ENCODE measurements around the gene PROX2. TPM values are rescaled to one million over a fixed set of nuclear protein-coding genes. Genes with fewer than 3 reads are reported as not detected.

Gene PROX2
- total RNA-seq, 1 donor from 2014 or later, result not detected

GRCh38 chr14:74826574-74826973 lies 49.4 kb downstream of the PROX2 start:
- intact Hi-C loops (cut with DNase I), result loop anchor here (5.0 kb wide), 1 partner anchor 1709 kb away; no protein-coding TSS in a partner anchor
- no peak for ATAC-seq
- no peak for DNase-seq (ENCODE audit: low spot score)

Other genes with a start within 250 kb of the PROX2 start
- 26.7 TPM for gene AREL1, start 163.1 kb downstream of the PROX2 start, total RNA-seq
- gene FCF1, start 163.0 kb downstream of the PROX2 start, total RNA-seq, result 43.0 TPM
- gene YLPM1, start 112.8 kb downstream of the PROX2 start, total RNA-seq, result 91.2 TPM
- 79.6 TPM for gene DLST, start 5.8 kb upstream of the PROX2 start, total RNA-seq
- 4.7 TPM for gene RPS6KL1, start 47.1 kb upstream of the PROX2 start, total RNA-seq
- gene PGF, start 79.5 kb upstream of the PROX2 start, total RNA-seq, result 12.4 TPM
- gene EIF2B2, start 126.8 kb upstream of the PROX2 start, total RNA-seq, result 30.8 TPM
- 46.6 TPM for gene MLH3, start 175.3 kb upstream of the PROX2 start, total RNA-seq
- 14.0 TPM for gene ACYP1, start 187.9 kb upstream of the PROX2 start, total RNA-seq
- 2.5 TPM for gene ZC2HC1C, start 193.5 kb upstream of the PROX2 start, total RNA-seq

Measured in sciatic nerve (tissue), 2 donors.